Trophoblast cell (in vitro differentiated cells and primary cell): ENCODE results near the gene MYO16.

ENCODE experiments used
- DNase-seq, 2 donors: peaks; one replicate each; pipeline ENCODE4 v3.0.0-alpha.2; 2016
- H2AFZ ChIP-seq: 2 replicates; pipeline ENCODE4 v1.6.1; 2013; ENCODE audit warnings: low read length, moderate library complexity, mild to moderate bottlenecking; ENCODE audit not compliant: insufficient read depth, poor library complexity
- H2AK5ac ChIP-seq: 2 replicates; pipeline ENCODE4 v1.6.1; 2013; ENCODE audit warnings: mild to moderate bottlenecking, low read length
- H2BK120ac ChIP-seq: 2 replicates; pipeline ENCODE4 v1.6.1; 2013; ENCODE audit warnings: low read length, mild to moderate bottlenecking, moderate library complexity; ENCODE audit not compliant: insufficient read depth, poor library complexity
- H2BK12ac ChIP-seq: 2 replicates; pipeline ENCODE4 v1.6.1; 2013; ENCODE audit warnings: mild to moderate bottlenecking, low read length, moderate library complexity
- H2BK5ac ChIP-seq: 2 replicates; pipeline ENCODE4 v1.6.1; 2013; ENCODE audit warnings: low read length, low read depth, moderate library complexity, mild to moderate bottlenecking; ENCODE audit not compliant: poor library complexity
- H3K14ac ChIP-seq: 2 replicates; pipeline ENCODE4 v1.6.1; 2013; ENCODE audit warnings: mild to moderate bottlenecking, low read length
- H3K18ac ChIP-seq: 2 replicates; pipeline ENCODE4 v1.6.1; 2013; ENCODE audit warnings: mild to moderate bottlenecking, low read length
- H3K23ac ChIP-seq: 2 replicates; pipeline ENCODE4 v1.6.1; 2013; ENCODE audit warnings: low read length
- H3K27ac ChIP-seq: 2 replicates; pipeline ENCODE4 v1.5.1; 2013; ENCODE audit warnings: low read depth, mild to moderate bottlenecking, inconsistent platforms, low read length, moderate library complexity
- H3K27me3 ChIP-seq: 2 replicates; pipeline ENCODE4 v1.6.1; 2013; ENCODE audit warnings: inconsistent platforms, mild to moderate bottlenecking, low read length, moderate library complexity; ENCODE audit not compliant: insufficient read depth
- H3K36me3 ChIP-seq, 2 experiments: 1 replicate in 1 of 2; 2 replicates in 1 of 2; pipeline ENCODE4 v1.6.1; 2013; ENCODE audit warnings: low read length in 2 of 2, mild to moderate bottlenecking in 2 of 2, moderate library complexity in 1 of 2; ENCODE audit not compliant: insufficient read depth in 2 of 2, control insufficient read depth in 1 of 2
- H3K4ac ChIP-seq: 2 replicates; pipeline ENCODE4 v1.6.1; 2013; ENCODE audit warnings: low read depth, mild to moderate bottlenecking, low read length, moderate library complexity
- H3K4me1 ChIP-seq, 2 experiments: 1 replicate in 1 of 2; 2 replicates in 1 of 2; pipeline ENCODE4 v1.6.1; 2013; ENCODE audit warnings: low read length in 2 of 2, mild to moderate bottlenecking in 2 of 2, moderate library complexity in 1 of 2; ENCODE audit not compliant: insufficient read depth in 2 of 2, control insufficient read depth in 1 of 2
- H3K4me2 ChIP-seq: 2 replicates; pipeline ENCODE4 v1.6.1; 2013; ENCODE audit warnings: inconsistent platforms, mild to moderate bottlenecking, low read length, moderate library complexity
- H3K4me3 ChIP-seq: 2 replicates; pipeline ENCODE4 v1.5.1; 2013; ENCODE audit warnings: mild to moderate bottlenecking, low read depth, low read length, inconsistent platforms
- H3K79me1 ChIP-seq: one replicate; pipeline ENCODE4 v1.6.1; 2013; ENCODE audit warnings: low read length
- H3K79me2 ChIP-seq: 2 replicates; pipeline ENCODE4 v1.6.1; 2013; ENCODE audit warnings: low read length, mild to moderate bottlenecking; ENCODE audit not compliant: control insufficient read depth, insufficient read depth, poor library complexity
- H3K9ac ChIP-seq: 2 replicates; pipeline ENCODE4 v1.6.1; 2013; ENCODE audit warnings: mild to moderate bottlenecking, low read length
- H3K9me3 ChIP-seq: 2 replicates; pipeline ENCODE4 v1.6.1; 2013; ENCODE audit warnings: low read depth, mild to moderate bottlenecking, control low read depth, inconsistent platforms, low read length; ENCODE audit not compliant: insufficient read depth
- H4K12ac ChIP-seq: 2 replicates; pipeline ENCODE4 v1.6.1; 2013; ENCODE audit warnings: low read depth, mild to moderate bottlenecking, low read length, moderate library complexity
- H4K8ac ChIP-seq: 2 replicates; pipeline ENCODE4 v1.6.1; 2013; ENCODE audit warnings: low read depth, mild to moderate bottlenecking, low read length, moderate library complexity
- H4K91ac ChIP-seq: one replicate; pipeline ENCODE4 v1.6.1; 2013; ENCODE audit warnings: low read depth, mild to moderate bottlenecking, low read length, moderate library complexity
- whole genome bisulfite sequencing: extraction: QIAGEN DNeasy Blood & Tissue Kit; methylation state at CpG from one replicate; pipeline ENCODE4 v1.1.7; 2013; ENCODE audit warnings: missing lambda C conversion rate; ENCODE audit not compliant: insufficient read length, insufficient coverage; ENCODE audit errors: extremely low coverage; 5-methylcytosine and 5-hydroxymethylcytosine counted together

Gene MYO16

GRCh38 chr13:108760541-108760940 lies 131.1 kb downstream of the MYO16 start:
- Histone ChIP-seq H3K23ac (no peak overlapping the region), H3K79me1 (no peaks in the 10 kb centered on the region), H3K4me1 (no peaks in the 10 kb centered on the region), H4K8ac (no peak overlapping the region), H2BK5ac (no peak overlapping the region), H3K36me3 (no peaks in the 10 kb centered on the region), H3K27ac (no peak overlapping the region), H3K18ac (no peak overlapping the region), H2BK120ac (no peak overlapping the region), H4K12ac (no peak overlapping the region), H2AFZ (no peak overlapping the region), H2AK5ac (no peak overlapping the region), H3K4ac (no peak overlapping the region), H4K91ac (no peak overlapping the region), H2BK12ac (no peak overlapping the region), H3K9me3 (no peaks in the 10 kb centered on the region), H3K14ac (no peak overlapping the region), H3K9ac (no peak overlapping the region), H3K4me3 (no peak overlapping the region), H3K27me3 (no peaks in the 10 kb centered on the region), H3K79me2 (no peaks in the 10 kb centered on the region), H3K4me2 (no peak overlapping the region)
- no peak for DNase-seq
- no CpG with 5 or more reads among the region's 3 CpGs for WGBS

GRCh38 chr13:108768035-108768434 lies 138.6 kb downstream of the MYO16 start:
- no peaks in the 10 kb centered on the region for H3K9me3 ChIP-seq
- no peak overlapping the region for H2AFZ ChIP-seq
- no peak overlapping the region for H3K4me3 ChIP-seq
- no peak overlapping the region for H3K18ac ChIP-seq
- H3K27ac ChIP-seq: no peak overlapping the region
- no peak overlapping the region for H4K8ac ChIP-seq
- no peaks in the 10 kb centered on the region for H3K79me2 ChIP-seq
- no peak overlapping the region for H2BK5ac ChIP-seq
- no peak overlapping the region for H3K14ac ChIP-seq
- WGBS: no CpG with 5 or more reads among the region's 5 CpGs
- no peak overlapping the region for H2BK120ac ChIP-seq
- no peak overlapping the region for H3K4ac ChIP-seq
- H3K9ac ChIP-seq: no peak overlapping the region
- H3K79me1 ChIP-seq: no peaks in the 10 kb centered on the region
- H3K4me1 ChIP-seq: no peaks in the 10 kb centered on the region
- no peaks in the 10 kb centered on the region for H3K36me3 ChIP-seq
- no peak overlapping the region for H2BK12ac ChIP-seq
- H3K23ac ChIP-seq: no peak overlapping the region
- no peak overlapping the region for H4K12ac ChIP-seq
- no peak for DNase-seq
- H3K4me2 ChIP-seq: no peak overlapping the region
- no peak overlapping the region for H4K91ac ChIP-seq
- H3K27me3 ChIP-seq: no peaks in the 10 kb centered on the region
- no peak overlapping the region for H2AK5ac ChIP-seq

- no peak overlapping the region for H4K91ac ChIP-seq
- H3K4me2 ChIP-seq: no peak overlapping the region
- no peak for DNase-seq
- H3K4ac ChIP-seq: no peak overlapping the region
- no peak overlapping the region for H3K14ac ChIP-seq
- H3K23ac ChIP-seq: no peak overlapping the region
- no peaks in the 10 kb centered on the region for H3K79me2 ChIP-seq
- no peaks in the 10 kb centered on the region for H3K79me1 ChIP-seq
- no peaks in the 10 kb centered on the region for H3K4me1 ChIP-seq
- no peaks in the 10 kb centered on the region for H3K27me3 ChIP-seq
- 100% methylated on average over 1 of the region's 10 CpGs for WGBS
- no peak overlapping the region for H3K18ac ChIP-seq
- H3K4me3 ChIP-seq: no peak overlapping the region
- H2BK12ac ChIP-seq: no peak overlapping the region
- no peak overlapping the region for H4K12ac ChIP-seq
- H2AFZ ChIP-seq: no peak overlapping the region
- no peak overlapping the region for H2BK5ac ChIP-seq
- no peak overlapping the region for H2AK5ac ChIP-seq
- H3K27ac ChIP-seq: no peak overlapping the region
- no peaks in the 10 kb centered on the region for H3K9me3 ChIP-seq
- H3K36me3 ChIP-seq: no peaks in the 10 kb centered on the region
- no peak overlapping the region for H3K9ac ChIP-seq
- no peak overlapping the region for H4K8ac ChIP-seq
- no peak overlapping the region for H2BK120ac ChIP-seq
Measured at GRCh38 chr13:108769213-108770070, 140.0 kb downstream of the MYO16 start.

GRCh38 chr13:108775597-108775996 lies 146.2 kb downstream of the MYO16 start:
- Histone ChIP-seq H3K9me3 (no peaks in the 10 kb centered on the region), H3K27ac (no peak overlapping the region), H3K27me3 (no peaks in the 10 kb centered on the region), H3K4me3 (no peak overlapping the region), H4K91ac (no peak overlapping the region), H3K36me3 (no peaks in the 10 kb centered on the region), H2AFZ (no peak overlapping the region), H3K4me2 (no peak overlapping the region), H3K4me1 (peaks cover 3 to 13% of the 10 kb centered on the region in 2 experiments), H4K12ac (no peak overlapping the region), H2BK12ac (no peak overlapping the region), H3K9ac (no peak overlapping the region), H3K23ac (no peak overlapping the region), H3K79me2 (no peaks in the 10 kb centered on the region), H3K79me1 (peaks cover 11% of the 10 kb centered on the region), H3K18ac (no peak overlapping the region), H2AK5ac (no peak overlapping the region), H2BK5ac (no peak overlapping the region), H3K4ac (no peak overlapping the region), H3K14ac (no peak overlapping the region), H4K8ac (no peak overlapping the region), H2BK120ac (no peak overlapping the region)
- DNase-seq: no peak
- no CpG with 5 or more reads among the region's 8 CpGs for WGBS
